GM19395 (cell line): ENCODE data around the gene NDST4.

Experiments
- ATAC-seq: cut with Tn5 transposase; IDR thresholded peaks from one replicate; pipeline ENCODE4 v1.9.1; 2021; ENCODE audit warnings: mild to moderate bottlenecking, moderate library complexity; ENCODE audit not compliant: unreplicated experiment

NDST4 gene

DNA sequence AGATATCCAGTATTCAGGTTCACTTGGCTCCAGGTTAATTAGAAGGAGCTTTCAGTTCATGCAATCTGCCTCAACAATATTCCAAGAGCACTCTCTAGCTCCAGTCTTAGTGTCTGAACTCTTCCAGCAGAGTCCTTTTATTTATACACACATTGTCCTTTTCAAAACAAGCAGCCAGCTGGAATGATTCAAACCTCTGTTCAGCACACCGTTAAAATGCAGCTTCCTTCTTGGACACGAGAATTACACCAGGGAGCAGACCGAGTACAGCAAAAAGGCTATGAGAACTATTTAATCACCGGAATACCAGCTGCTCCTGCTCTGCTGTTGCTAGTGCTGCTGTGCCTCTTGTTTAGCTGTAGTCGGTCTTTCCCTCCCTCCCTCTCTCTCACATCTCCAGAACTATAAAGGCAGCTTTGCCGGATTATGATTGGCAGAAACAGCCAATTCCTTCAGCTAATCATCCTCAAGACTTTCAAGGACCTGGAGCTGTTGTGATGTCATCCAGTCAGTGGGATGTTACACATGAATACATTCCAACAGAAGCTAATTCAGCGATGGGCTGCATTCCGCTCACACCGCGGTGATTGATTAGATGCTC lies at the start of gene NDST4:
Gene NDST4, minus strand, starts transcription at position 115 of the 601 bp plus-strand sequence. CDS start 36,584 bp downstream, outside the sequence.
- no peak for ATAC-seq

DNA sequence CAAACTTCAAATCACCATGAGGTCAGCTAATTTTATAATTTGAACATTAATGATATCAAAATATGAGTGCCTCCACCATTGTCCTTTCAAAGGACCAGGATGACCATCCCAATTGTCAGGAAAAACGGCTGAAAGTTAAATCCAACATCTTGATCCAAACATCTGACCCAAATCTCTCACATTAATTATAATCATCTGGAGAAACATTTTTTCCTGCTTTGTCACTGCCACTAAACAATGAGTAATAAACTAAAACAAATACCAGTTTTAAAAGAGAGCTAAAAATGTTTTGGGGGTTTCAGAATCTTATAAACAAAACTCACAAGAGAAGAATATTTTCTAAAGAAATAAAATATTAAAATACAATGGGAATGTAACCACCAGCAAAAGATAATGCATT lies 45.7 kb upstream of the NDST4 start:
- no peak for ATAC-seq

DNA sequence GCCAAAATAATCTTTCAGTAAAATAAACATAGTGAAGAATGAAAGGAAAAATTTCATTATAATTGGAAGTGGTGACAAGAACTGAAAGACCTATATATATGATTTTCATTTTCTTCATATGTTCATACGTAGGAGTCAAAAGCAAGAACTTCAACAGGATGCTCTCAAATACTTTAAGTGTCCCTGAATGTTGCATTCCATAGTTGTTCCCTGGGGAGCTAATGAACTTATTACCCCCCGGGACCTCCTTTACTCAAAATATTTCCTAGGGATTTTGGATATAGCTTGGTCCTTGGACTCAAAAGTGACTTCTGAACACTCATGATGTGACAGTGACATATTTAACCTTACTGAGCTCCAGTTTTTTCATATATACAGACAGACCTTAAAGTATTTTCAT lies 44.9 kb upstream of the NDST4 start:
- ATAC-seq = no peak

DNA sequence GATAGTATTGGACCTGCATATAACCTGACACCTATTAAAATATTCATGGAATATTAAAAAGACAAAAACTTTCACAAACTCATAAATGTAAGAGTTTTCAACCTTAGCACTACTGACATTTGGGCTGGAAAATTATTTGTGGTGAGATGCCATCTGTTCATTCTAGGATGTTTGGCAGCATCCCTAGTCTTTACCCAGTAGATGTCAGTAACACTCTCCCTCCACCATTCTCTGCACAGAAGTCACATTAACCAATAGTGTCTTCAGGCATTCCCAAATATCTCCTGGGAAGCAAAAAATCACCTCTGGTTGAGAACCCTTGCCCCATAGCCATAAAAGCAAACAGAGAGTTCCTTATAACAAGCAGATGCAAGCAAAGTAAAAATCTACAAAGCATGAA lies 41.4 kb upstream of the NDST4 start:
- no peak for ATAC-seq

DNA sequence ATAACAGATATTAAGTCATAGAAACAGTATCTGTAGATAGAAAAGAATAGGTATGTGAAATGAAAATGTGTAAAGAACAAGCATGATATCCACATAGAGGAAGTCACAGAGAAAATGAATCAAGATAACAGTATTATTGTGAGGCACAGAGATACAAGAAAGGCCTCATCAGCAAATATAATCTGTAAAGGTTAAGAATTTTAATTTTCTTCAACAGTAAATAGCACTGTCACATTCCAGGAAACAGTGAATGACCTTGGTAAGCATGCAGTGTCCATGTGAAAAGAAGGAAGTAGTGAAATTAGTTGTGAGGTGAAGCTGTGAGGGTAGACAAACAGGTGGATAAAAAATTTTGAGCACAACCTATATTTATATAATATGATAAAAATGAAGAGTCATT lies 39.5 kb upstream of the NDST4 start:
- no peak for ATAC-seq

DNA sequence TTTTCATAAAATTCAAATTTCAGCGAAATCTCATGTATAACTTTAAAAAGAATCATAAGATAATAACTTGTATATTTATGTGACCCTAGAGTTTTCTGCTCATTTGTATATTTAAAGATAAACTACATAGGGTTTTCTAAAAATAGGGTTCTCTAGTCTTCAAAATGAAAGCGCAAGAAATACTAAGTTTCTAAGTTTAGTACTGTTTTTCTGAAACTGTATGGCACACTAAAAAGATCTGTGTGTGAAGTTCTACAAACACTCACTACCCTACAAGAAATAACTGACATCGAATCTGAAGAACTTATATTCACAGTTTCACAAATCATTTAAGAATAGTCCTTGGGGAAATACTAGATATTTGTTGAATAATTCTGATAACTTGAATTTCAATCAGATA lies 38.7 kb upstream of the NDST4 start:
- ATAC-seq = peak; percentile 70

DNA sequence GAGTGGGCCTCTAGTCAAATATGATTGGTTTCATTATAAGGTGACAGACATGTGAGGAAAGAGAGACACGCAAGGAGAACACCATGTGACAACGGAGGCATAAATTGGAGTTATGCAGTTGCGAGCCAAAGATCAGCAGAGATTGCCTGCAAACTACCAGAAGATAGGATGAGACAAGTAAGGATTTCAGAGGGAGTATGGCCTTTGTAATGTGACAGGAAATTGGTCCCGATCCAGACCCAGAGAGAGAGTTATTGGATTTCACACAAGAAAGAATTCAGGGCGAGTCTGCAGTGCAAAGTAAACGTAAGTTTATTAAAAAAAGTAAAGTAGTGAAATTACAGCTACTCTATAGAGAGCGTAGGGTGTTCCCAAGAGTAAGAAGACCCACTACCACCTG lies 35.7 kb upstream of the NDST4 start:
- ATAC-seq = no peak

DNA sequence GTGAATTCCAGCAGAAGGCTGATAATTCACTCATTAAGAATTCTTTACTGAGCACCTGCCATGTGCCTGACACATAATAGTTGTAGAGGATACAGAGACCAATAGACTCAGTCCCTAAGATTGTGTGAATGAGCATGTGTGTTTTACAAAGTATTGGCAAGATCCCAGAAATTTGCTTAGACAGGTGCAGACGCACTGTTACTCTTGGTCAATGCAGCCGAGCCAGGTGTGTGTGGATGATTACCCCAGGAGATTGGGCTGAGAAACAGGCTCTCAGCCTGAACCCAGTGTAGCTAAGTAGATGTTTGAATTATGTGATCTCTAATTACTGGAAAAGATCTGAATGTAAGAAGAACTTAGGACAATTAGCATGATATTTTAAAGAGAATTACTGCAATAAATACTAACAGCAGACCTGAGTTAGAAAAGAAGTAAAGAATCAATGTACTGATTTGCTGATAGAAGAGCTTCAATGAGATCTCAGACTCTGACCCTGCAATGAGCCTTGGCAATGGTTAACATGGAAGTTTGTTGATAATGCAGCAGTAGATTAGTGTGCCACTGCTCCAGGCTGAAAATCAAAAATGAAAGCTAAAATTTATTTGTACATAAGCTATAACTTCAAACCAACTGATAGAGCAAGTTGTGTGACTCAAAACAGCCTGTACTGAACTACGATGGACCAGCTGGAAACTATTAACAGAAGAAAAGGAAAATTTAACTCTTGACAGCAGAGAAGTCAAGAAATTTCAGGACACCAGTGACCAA lies 32.2 kb upstream of the NDST4 start:
- ATAC-seq = no peak

DNA sequence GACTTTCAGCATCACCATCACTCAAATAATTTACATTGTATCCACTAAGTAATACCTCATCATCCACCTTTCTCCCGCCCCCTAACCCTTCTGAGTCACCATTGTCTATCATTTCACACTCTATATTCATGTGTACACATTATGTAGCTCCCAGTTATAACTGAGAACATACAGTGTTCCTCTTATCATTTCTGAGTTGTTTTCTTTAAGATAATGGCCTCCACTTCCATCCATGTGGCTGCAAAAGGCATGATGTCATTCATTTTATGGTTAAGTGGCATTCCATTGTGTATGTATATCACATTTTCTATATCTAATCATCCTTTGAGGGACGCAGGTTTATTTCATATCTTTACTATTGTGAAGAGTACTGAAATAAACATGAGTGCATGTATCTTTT lies 14.6 kb upstream of the NDST4 start:
- ATAC-seq = no peak

DNA sequence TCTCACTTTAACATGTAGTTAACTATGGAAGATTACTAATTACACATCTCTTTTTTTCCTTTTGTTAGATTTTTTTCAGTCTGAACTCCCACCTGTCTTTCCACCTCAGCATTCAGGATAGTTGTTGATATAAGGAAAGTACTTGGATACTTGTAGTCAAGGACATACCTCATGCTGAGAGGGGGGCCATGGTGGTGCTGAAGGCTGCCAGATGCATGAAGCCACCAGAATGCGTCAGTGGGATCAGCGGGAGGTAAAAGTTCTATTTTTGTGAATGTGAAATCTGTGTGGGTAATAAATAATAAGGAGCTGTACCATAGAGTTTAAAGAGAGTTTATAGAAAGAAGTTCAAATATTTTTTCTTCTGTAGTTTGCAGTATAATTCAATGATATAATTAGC lies 13.1 kb upstream of the NDST4 start:
- no peak for ATAC-seq

DNA sequence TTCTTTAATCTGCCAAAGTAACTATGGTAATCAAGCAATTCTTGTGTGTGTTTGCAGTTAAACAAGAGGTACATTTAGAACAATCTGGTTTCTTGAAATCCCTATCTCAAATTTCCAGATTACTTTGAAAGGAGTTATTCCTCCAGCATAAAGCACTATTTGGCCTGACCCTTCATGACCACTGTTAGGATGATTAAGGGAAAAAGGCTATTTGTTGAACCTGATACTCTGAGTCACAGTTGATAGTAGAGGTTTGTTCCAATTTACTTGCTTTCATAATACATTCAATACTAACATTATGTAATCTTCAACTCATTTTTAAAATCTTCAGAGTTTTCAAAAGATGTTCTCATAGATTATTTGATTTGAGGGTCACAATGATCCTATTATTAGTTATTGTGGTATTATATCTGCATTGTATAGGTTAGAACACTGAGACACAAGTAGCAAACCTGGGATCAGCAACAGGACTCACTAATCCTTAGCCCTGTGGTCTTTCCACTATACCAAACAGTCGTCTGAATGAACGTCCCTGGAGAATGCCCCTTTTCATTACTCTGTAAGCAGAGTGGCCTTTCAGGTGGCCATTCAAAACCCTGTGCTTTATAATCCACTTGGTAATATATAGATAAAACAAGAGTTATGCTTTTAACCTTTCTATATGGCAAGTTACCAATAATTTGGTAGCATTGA lies 8.1 kb upstream of the NDST4 start:
- ATAC-seq = no peak

DNA sequence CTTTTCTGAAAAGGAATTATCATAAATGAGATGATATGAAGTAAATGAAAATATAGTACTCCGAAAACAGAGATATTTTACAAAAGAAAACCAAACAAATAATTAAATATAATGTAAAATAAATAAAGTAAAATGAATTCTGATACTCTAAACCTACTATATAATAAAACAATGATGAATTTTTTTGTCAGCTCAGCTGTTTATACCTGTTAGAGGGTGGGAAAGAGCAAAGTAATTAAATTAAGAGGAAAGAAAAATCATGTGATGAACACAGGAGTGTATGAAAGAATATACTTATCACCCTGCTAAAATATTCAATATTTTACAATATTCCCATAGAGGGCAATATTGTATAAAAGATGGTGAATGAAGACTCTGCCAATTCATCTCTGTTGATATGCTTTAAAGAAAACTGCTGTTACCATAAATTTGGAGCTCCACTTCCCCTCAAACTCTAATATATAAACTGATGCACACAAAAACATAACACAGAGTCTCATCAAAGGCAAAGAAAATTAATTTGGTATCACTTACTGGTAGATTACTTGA lies 6.5 kb upstream of the NDST4 start:
- no peak for ATAC-seq

DNA sequence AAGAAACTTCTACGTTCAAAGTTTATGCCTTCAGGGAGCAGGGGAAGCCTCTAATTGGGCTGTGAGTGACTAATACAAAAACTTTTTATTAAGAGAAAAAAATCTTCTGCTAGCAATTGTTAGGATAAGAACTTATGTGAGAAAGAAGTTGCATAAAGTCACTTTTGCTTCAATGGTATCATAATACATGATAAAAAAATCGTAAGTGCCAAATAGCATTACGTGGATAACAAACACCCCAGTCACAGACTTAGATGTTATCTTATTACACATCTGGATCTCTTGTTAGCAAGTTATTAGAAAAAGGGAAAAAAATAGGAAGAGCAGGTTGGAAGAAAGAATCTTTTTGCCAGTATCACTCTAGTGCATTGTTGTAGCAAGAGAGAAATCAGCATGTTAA lies 4.2 kb upstream of the NDST4 start:
- ATAC-seq = no peak

DNA sequence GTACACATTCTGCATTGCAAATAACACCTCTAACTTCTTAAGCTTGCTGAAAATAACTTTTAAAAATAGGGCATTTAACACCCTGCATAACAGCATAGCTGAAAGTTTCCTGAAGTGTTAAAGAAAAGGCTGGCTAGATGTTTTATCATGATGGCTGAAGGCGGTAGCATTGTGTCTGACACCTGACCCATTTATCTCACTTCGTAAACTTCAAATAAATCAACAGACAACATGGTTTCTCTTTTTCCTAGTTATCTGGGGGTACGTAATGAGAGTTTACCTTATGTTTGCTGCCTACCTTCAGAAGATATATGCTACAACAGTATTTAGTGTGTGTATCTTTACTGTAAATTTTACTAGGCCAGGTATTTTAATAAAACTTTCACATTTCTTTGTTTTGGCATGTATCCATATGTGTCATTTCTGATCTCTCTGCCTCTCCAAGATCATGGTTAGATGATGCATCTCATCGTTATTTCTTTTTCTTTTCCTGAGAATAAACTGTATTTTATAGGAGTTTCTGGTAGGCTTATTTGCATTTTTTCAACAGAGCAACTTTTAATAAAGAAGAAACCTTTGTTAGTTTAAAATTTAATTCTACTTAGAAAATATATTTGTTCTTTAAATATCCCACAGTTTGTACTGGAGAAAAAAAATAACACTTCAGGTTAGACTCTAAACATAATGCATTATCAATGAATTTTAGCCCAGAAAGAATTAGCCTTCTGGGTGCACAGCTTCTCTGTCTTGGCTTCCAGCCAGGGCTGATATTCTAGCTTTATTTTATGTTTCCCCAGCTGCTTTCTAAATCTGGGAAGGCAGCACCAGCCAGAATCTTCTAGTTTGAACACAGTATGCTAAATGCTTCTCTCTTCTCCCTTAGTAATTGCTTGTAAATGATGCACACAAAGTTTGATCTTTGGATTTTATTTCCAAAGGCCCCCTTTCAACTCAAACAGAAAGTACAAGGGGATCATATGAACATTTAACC lies 2.9 kb downstream of the NDST4 start:
- ATAC-seq = no peak

DNA sequence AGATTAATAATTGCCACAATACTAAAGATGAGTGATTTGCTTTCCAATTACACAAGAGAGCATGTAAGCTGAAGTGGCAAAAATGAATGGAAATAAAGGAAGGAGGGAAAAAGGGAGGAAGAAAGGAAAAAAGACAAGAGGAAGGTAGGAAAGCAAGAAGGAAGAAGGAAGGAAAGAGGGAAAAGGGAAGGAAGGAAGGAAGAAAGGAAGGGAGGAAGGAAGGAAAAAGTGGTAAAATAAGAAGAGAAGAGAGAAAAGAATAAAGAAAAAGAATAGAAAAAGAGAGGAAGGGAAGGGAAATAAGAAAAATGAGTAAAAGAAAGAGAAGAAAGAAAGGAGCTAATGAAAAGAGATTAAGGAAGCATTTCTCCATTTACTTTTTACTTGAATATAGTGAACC lies 4.6 kb downstream of the NDST4 start:
- no peak for ATAC-seq

DNA sequence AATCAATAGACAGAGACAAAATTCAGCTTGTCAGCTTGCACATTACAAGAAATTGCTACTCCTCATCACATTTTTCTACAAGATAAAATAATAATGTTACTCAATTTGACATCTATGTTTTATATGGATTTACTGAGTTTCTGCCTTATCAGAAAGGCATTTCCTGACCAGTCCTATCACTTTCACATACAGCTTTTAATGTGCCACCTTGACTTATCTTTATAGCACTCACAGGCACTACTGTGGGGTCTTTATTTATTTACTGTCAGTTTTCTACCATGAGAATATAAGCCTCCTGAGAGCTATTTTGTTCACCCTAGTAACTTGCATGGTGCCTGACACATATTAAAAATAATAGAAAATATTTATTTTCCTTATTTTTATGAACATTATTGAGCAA lies 6.0 kb downstream of the NDST4 start:
- ATAC-seq = no peak

DNA sequence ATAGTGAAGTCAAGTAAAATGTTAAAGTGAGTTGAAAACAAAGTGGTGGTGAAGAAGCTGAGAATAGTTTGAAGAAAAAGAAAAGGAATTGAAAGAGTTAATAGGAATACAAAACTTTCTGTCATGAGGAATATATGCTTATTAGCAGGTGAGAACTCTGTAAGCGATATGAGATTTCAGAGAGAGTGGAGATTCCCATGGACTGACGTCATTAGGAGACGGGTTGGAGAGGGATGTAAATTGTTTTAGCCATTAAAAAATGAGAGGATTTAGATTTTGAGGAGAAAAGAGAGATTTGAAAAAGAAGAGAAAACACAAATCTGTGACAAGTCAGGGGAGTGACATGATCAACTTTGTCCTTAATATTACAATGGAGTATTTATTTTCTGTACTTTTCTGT lies 11.7 kb downstream of the NDST4 start:
- ATAC-seq = no peak

DNA sequence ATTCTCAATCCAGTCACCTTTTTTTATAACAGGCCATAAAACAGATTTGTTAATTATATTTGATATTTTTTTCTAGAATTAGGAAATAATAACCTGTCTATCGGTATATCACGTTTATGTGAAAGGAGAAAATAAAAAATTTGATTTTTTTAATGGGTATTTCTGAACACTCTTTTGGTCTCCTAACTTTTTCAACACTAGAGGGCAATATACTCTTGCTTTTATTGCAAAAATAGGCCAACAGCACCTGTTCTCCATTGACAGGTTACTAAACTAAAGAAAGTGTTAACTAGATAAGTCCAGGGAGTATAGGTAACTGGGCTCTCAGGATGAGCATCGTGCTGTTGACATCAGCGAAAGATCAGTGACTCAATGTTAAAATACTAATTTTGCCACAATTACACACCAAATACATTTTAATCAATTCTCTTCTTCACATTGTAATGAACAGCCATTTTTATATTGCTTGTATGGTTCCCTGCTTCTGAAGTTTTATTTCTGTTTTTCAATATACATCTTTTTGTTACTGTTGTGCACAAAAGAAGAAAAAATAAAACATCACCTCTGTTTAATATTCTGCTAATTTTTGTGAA lies 22.8 kb downstream of the NDST4 start:
- ATAC-seq = peak; percentile 85

DNA sequence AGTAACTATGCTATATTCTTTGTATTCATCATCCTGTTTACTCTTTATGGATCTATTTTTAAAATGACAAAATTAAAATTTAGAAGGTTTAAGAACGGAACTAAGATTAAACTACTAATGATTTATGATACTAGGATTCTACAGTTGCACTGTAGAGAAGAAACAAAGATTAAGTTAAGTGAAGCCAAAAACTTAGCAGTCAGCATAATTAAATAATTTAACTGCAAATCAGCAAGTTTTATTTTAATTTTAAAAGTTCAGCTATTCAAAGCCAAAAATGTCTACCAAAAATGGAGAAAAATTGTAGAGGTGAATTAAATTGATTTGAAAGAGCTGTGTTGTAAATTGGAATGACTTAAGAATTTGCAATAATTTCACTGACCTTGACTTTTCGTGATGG lies 30.8 kb downstream of the NDST4 start:
- no peak for ATAC-seq

DNA sequence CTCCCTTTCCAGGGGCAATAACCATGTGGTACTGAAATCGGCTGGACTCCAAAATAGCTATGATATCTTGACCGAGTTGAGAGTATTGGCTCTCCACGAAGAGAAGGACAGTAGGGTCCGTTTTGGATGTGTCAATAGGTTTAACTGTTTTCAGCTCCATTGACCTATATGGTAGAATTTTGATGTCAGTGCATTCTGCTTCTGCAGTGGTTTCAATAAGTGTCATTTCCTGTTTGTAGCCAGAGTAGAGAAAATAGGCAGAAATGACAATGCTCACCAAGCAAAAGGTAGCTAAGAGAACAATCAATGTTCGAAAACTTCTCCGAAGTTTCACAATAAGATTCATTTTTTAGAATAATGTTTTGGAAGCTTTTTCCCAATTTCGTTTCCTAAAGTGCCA lies 36.7 kb downstream of the NDST4 start:
- no peak for ATAC-seq
